Eye (tissue), 1 donor: ENCODE data around the gene SCUBE1.

ENCODE experiments used
- DNase-seq: peaks from one replicate; pipeline ENCODE4 v3.0.0-alpha.2; 2015

Gene SCUBE1

DNA sequence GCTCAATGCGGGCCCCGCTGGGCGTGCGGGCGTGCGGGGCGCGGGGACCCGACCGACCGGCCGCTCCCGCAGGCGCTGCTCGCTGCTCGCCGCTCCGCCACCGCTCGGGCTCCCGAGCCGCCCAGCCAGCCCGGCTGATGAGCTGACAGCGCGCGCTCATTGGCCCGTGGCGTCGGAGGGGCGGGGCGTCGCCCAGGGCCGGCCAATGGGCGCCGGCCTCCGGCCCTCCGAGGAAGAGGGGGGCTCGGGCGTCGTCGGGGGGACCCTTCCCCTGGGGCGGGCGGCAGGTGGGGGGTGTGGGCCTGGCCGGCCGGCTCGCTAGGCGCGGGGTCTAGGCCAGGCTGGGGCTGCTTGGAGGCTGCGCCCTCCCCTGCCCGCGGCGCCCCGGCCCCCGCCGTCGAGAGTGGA lies at the start of gene SCUBE1:
Gene SCUBE1 (minus strand): TSS at position 111 of the 408 bp plus-strand sequence. CDS start 111 bp downstream, outside the sequence.
- DNase-seq, result peak; percentile 87

DNA sequence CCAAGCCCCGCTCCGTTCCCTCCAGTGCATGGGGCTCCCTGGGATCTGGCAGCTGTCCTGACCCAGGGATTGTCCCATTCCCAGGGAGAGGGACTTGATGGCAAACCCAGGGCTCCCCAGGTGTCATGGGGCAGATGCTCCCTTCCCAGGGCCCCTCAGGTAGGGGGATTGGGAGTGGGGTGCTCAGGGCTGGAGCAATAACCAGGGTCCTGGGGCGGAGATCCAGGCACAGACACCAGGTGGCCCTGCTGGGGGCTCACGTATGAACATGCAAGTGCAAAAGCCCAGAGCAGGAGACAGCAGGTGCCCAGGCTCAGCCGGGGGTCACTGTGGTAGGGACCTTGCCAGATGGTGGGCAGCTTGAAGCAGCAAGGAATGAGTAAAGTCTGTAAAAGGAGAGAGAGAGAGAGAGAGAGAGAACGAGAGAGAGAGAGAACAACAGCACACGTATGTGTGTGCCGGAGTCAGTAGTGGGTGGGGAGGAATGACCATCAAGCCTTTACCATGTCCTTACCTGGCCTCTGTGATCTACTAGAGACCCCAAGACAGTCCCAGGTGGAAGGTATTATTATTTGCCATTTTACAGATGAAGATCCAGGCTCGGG lies 49.3 kb upstream of the SCUBE1 start:
- peak; percentile 41 for DNase-seq

- DNase-seq, result no peak
These were observed 48.1 kb upstream of the SCUBE1 start for GRCh38 chr22:43391306-43391705.

DNA sequence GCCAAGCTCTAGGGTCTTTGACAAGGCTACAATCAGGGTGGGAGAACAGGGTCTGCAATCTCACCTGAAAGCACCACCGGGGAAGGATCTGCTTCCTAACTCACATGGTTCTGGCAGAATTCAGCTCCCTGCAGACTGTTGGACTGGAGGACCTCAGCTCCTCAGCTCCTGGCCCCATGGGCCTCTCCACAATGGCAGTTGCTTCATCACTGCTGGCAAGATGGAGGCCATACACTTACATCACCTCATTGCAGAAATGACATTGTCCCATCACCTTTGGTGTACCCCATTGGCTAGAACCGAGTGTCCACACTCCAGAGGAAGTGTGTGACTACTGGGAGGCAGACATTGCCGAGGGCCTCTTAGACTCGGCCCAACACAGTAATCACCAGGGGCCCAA lies 47.7 kb upstream of the SCUBE1 start:
- no peak for DNase-seq

GRCh38 chr22:43390166-43390565 lies 47.0 kb upstream of the SCUBE1 start:
- DNase-seq, result no peak

DNA sequence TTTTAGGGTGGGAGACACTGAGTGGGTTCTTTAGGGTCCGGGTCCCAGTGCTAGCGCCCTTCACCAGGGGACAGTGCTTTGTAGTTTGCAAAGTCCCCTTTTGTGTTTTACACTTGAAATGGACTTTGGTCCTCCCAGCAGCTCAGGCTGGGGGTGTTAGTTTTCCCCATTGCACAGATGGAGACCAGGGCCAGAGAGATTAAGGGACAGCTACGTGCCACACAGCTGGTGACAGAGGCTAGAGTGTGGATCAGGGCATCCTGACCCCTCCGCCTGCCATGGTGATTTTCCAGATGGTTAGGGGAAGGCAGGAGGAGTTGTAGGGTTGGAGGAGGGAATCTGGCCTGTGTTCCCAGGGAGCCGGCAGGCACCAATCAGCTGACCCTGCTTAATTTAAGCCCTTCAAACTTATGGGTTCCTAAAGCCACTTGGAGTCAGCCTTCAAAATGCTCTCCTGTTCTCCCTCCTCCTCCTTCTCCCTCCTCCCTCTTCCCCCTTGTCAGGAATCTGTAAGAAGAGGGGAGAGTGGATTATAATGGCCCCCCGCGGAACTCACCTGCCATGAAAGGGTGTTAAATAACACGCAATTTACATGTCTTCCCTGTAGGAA lies 46.2 kb upstream of the SCUBE1 start:
- DNase-seq, result no peak

DNA sequence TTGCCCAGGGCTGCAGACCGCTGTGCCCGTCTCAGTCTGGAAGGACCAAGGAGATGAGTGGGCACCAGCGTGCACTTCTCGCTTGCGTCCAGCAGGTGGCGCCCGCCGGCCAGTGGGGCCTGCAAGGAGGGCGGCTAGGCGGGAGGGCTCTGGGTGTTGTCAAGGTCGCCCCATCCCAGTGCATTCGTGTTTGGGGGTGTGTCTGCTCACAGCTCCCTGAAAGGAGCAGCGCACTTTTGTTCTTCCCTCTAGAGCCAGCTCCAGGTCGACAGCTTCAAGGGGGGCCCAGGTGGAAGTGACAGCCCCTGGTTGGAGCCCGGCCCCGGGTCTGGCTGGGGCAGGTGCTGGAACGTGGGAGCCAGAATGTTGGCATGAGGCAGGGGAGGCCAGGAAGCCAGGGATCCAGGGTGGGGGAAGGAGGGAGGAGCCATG lies 45.3 kb upstream of the SCUBE1 start:
- DNase-seq, result peak; percentile 91

DNA sequence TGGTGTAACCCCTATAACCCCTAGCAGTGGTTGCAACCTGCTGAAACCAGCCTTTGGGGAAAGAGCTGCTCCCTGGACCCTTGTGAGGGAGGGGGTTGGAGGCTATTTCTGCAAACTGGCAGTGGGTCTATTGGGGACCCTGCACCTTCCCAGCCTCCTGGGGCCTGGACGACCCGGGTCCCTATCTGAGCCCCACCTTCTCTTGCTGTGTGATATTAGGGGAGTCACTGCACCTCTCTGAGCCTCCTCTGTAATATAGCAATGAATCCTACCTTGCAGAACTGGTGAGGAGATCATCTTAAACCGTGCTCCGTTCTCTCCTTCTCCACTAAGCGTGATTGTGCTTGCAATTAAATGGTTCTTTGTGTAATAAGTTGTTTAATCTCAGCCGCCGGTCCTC lies 44.6 kb upstream of the SCUBE1 start:
- no peak for DNase-seq

DNA sequence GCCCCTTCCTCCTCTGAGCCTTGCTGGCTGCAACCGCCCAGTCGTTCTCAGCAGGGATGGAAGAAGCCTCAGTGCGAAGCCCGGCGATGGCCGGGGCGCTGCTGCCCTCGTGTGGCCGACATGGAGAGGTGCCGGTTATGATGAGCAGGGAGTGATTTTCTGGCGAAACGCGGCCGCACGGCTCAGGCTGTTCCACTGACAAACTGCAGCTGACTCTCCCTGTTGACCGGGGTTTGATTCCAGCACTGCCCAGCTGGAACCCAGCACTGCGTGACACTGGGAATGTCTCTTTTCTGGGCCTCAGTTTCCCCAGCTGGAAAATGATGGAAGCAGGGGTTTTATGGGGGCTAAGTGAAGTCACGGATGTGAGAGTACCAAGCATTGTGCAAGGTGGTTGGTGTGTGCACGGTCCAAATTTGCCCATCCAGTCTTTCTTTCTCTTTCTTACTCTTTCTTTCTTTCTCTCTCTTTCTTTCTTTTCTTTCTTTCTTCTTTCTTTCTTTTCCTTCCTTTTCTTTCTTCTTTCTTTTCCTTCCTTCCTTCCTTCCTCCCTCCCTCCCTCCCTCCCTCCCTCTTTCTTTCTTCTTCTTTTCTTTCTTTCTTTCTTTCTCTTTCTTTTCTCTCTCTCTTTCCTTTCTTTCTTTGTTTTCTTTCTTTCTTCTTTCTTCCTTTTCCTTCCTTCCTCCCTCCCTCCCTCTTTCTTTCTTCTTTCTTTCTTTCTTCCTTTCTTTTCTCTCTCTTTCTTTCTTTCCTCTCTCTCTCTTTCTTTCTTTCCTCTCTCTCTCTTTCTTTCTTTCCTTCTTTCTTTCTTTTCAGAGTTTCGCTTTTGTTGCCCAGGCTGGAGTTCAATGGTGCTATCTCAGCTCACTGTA lies 42.8 kb upstream of the SCUBE1 start:
- peak; percentile 94 for DNase-seq

GRCh38 chr22:43384863-43385262 lies 41.7 kb upstream of the SCUBE1 start:
- DNase-seq, result no peak

DNA sequence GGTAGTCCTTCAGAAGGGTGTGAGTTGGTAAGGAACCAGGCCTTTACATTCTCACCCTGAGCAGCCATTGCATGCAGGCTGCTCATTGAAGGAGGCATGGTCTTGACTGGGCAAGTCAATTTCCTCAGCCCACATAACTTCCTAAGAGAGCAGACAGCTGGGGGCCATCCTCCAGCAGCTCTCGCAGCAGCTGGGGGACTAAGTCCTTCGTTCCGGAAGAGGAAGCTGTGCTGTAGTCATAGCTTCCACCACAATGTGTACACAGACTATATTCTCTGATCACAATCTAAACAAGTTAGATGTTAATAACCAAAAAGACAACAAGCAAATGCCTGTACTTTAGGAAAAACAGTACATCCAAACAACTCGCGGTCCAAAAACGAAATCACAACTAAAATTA lies 38.5 kb upstream of the SCUBE1 start:
- DNase-seq, result no peak

DNA sequence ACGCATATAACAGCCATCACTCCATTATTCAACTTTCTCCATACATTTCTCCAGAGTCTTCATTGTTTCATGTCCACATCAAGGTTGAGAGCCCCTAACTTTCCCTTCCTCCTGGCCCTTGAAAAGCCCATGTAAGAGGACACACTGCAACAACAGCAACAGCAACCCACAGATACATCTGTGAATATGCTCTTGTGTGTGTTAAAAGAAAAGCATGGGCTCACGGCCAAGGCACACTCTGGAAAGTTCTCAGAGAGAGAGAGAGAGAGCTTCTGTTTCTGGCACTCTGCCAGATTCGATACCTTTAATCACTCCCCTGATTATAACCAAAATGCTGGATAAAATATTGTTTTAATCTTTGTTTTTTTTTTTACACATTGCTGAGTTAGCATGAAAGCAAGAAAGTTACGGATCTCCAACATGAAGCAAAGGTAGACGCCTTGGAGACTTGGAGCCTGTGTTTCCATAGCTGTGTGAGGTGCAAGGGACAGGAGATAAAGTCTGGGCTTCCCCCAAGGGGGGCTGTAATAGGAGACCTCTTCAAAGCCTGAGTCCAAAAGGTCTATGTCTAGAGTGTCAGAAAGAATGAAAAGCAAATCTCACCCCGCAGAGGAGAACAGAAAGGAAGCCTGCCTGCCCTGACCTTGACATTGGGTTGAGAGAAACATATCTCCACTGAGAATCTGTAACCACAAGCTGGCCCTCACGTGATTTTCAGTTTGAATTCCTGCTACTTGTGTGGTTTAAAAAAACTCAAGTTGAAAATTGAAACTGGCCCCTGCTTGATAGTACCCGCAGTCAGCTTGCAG lies 34.9 kb upstream of the SCUBE1 start:
- peak; percentile 70 for DNase-seq

GRCh38 chr22:43377548-43377895 lies 34.4 kb upstream of the SCUBE1 start:
- peak; percentile 57 for DNase-seq

- DNase-seq, result peak; percentile 46
These were observed 33.8 kb upstream of the SCUBE1 start for GRCh38 chr22:43376765-43377547.

DNA sequence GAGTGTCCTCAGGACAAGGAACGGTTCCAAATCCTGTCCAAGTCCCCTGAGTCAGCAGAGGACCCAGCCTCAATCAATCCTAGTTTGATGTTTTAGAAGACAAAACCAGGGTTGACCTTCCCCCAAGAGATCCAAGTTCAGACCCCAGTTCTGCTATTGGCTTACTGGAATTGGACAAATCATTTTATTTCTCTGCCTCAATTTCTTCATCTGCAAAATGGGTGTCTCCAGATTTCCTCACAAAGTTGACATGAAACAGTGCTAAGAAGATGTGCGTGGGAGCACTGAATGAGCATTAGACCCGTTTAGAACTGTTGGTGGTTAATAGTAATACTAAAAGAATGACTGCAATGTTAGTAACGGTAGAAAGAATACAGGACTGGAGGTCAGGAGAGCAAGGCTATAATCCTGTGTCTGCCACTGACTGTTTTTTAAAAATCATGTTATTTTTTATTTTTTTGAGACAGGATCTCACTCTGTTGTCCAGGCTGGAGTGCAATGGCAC lies 32.8 kb upstream of the SCUBE1 start:
- DNase-seq, result no peak

DNA sequence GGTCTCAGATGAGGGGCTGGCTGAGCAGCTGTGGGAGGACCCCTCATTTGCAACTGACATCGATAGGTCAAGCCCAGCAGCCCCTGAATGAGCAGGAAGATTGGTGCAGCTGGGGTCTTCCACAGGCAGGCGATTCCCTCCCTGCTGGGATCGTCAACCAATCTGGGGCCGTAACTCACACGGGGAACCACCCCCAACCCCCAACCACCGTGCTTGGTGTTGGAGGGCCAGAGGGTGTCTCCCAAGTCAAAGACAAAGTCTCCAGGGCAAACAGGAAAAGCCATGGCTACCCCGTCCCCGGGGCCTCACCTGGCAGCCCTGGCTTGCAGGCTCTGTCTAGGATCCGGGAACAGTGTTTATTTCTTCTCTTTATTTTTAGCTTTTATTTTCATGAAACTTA lies 26.9 kb upstream of the SCUBE1 start:
- DNase-seq, result peak; percentile 36

- DNase-seq, result no peak
These were observed 22.7 kb upstream of the SCUBE1 start for GRCh38 chr22:43365715-43366440.

DNA sequence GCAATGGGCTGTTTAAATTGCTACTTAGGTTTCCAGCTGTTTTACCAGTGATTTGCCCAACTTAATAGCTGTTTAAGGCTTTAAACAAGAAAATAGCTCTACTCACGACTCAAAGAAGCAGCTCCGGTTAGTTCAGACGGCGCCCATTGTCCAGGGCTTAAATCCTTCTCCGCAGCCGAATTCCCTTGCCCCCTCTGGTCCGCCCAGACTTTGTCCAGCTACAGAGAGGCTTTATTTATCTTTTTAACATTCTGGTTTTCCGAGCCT lies 20.9 kb upstream of the SCUBE1 start:
- DNase-seq, result no peak

DNA sequence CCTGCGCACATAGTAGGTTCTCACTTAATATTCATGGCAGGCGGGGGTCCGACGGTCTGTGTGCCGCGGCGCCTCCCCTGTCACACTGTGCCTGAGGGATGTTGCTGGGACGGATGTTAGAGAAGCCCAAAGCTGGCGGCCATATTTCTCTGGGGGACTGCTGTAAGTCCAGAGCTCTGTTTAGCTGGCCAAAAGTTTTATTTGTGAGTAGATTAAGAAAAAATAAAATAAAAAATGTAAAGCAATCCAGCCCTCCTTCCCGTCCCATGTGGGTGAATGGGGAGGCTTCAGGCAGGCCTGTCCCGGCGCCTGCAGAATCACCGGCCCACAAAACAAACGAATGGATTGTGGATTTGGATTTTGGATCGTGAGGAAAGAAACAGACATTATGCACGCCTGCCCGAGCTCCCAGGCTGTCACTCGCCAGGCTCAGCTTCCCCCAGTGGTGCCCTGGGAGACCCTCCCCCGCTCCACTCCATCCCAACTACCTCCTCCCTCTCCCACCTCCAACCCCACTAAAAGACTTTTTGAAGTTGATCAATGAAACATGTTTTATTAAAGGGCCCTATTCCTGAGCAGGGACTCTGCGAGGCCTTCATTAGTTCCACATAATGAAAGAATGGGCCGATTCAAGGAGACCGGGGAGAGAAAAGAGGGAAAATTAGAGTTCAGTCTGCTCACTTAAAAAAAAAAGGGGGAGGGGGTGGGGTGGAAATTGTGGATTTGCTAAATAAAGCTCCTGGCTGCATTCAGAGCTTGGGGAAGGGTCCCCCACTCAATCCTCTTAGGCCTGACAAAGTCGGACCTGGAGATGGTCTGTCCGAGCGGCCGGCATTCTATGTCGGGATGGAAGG lies 20.4 kb upstream of the SCUBE1 start:
- DNase-seq, result peak; percentile 49

DNA sequence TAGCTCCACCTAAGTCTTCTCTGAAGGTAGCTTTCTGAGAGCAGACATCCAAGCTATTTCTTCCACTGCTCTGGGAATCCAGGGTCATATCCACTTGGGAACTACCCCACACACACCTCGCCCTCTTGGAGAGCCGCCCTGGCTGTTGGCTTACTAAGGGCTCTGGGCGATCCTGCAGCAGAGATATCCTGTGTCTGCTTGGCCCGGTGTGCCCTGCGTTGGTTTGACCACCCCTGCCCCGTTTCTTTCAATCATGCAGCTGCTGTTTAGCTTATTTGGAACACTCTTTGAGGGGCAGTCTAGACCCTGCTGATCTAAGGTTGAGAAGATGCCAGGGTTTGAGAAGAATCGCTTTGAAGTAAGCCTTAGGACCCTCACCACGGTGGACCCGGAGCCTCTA lies 17.4 kb upstream of the SCUBE1 start:
- no peak for DNase-seq

DNA sequence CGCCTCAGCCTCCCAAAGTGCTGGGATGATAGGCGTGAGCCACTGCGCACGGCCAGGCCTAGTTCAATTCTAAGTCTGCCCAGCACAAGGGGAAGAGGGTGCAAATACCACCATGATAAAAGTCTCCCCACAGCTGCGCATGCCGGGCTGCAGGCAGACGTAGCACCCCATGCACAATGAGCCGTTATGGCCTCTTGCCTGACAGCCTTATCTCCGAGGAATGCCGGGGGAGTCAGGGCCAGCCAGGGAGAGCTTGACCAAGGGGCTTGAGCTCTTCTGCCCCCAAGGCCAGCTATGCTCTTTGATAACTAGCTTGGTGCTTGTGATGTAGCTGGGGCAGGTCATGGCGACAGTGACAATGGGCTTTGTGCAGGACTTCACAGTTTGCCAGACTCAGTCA lies 13.7 kb upstream of the SCUBE1 start:
- no peak for DNase-seq
